ENCODE data around the gene RBM10.
A peak's percentile ranks its signal among the peaks of the same experiment; 100 is the strongest.

The RBM10 gene

DNA sequence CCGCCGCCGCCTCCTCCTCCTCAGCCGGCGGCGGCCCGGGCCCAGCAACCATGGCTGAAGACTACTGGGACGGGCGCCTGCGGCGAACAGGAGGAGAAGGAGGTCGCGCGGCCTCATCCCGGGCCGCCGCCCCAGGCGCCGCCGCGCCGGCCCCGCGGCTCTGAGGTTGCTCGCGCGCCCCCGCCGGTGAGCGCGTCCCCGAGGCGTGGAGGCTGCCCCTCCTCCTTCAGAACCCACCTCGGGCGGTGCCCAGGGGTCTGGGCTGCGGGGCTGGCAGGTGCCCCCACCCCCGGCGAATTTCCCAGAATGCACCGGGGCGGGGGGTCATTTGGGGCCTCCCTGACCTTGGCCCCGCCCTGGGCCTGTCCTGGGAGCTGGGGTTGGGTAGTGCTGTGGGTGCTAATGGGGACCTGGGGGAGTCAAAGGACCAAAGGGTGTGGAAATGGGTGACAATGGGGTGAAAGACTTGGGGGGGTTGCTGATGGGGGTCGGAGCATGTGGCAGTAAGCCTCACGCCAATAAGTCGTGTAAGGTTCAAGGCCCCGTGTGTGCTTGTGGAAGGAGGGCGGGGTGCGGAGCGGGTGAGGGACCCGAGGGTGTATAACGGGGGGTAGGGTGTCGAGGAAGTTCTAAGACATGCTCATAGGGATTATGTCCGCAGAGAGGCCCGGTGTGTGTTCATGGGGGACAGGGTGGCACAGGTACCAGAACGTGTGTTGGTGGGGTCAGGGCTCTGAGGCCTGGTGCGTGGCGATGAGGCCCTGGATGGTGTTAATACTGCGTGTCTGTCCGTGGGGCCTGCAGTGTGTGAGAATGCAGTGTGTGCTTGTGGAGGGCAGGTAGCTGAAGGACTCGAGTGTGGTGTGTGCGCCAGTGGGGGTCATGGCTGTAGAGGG is 74.1 kb downstream of the RBM10 start:
- DNase-seq, result no peak

DNA sequence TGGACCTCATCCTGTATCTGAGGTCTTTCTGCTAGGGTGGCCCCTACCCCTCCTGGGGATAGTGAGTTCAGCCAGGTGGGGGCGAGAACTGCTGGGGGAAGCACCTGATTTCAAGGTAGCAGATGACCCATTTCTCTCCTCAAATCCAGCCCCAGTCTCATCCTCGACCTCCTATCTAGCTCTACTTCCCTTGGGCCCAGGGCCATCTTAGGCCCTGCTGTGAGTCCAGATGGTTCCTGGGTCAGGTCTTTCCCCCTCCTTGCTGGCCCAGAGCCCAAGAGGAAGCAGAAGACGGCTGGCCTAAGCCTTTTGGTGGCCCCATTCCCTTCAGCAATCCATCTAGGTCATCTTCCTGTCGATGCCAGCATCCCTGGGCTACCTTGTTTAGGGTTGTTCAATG is 76.7 kb downstream of the RBM10 start:
- DNase-seq, result no peak

DNA sequence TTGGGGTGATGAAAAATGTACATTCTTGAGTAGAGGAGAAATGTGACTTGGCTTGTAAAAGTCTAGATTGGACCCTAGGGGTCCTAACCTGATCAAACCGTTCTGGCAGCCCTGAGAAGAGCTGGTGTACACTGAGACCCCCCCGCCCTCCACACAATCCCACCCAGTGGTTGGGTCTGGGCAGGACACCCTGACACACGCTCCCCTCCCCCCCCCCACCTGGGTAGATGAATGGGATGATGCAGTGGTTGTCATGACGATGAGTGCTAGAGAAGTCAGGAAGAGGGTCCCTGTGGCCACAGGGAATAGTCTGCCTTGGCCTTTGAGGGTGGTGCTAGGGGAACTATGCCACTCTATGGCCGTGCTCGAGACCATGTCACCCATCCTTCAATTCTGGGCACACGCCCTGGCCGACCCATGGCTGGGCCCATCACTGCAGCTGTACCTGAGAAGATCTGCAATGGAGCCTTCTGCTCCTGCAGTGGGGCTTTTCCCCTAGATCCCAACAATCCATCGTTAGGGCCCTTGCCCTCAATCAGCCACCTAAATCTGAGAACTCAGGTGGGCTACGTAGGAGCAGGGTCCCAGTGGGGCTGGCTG is 77.8 kb downstream of the RBM10 start:
- no peak for DNase-seq

DNA sequence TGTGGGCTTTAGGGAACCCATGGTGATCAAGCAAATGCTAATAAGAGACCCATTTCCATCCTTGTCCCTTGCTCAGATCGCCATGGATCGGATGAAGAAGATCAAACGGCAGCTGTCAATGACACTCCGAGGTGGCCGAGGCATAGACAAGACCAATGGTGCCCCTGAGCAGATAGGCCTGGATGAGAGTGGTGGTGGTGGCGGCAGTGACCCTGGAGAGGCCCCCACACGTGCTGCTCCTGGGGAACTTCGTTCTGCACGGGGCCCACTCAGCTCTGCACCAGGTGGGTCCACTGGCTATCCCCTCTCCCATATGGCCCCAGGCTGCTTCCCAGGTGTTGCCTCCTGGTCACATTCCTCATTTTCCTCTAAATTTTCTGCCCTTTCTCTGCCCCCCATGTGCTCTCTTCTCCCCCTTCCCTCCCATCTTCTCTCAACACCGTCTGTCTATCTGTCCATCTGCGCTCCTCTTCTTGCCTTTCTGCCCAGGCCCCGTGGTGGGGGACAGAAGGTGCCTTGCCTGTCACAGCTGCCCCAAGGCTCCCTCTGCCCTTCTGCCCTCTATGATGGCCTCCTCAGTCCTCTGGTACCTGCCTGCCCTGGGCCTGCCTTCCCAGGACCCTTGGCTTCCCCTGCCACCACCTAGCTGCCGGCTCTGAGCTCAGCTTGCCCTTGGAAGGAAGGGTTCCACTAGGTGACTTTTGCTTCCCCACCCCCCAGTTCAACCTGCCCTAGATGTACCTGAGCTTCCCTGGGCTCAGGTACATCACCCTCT is 78.6 kb downstream of the RBM10 start:
- no peak for DNase-seq

DNA sequence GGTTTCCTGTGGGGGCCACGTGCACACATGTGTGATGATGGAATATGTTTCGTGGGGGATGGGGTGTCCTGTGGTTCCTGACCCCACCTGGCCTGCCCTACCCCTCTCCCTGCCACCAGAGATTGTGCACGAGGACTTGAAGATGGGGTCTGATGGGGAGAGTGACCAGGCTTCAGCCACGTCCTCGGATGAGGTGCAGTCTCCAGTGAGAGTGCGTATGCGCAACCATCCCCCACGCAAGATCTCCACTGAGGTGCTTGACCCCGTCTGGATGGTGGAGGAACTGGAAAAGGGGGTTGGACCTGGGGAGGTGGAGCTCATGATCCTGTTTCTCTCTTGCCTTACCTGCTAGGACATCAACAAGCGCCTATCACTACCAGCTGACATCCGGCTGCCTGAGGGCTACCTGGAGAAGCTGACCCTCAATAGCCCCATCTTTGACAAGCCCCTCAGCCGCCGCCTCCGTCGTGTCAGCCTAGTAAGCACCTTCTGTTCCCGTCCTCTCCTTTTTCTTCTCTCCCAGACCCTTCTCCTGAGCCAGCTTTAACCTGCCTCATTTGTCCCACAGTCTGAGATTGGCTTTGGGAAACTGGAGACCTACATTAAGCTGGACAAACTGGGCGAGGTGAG is 79.4 kb downstream of the RBM10 start:
- DNase-seq, result no peak

DNA sequence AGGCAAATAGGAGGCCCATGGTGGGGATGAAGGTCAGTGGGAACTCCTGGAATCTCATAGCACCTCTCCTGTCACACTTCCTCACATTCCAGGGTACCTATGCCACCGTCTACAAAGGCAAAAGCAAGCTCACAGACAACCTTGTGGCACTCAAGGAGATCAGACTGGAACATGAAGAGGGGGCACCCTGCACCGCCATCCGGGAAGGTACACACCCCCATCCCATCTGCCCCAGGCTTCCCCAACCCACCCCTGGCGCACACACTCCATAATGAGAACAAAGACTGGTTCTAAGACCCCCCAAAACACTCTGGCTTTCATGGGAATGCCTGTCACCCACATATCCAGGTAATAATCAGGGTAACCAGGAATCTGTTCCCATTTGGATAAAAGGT is 79.9 kb downstream of the RBM10 start:
- no peak for DNase-seq

DNA sequence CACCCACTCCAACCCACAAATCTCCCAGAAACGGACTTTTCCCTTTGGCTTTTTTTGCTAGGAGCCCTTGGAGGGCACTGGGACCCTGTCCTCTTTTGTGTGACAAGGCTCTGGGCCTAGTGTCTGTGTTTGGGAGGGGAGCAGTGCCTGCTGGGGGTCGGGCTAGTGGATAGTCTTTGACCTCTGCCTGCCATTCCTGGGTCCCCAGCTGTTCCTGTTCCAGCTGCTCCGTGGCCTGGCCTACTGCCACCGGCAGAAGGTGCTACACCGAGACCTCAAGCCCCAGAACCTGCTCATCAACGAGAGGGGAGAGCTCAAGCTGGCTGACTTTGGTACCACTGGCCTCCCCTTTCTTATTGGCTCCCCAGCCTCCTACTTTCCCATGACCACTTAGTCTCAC is 81.0 kb downstream of the RBM10 start:
- DNase-seq, result no peak

DNA sequence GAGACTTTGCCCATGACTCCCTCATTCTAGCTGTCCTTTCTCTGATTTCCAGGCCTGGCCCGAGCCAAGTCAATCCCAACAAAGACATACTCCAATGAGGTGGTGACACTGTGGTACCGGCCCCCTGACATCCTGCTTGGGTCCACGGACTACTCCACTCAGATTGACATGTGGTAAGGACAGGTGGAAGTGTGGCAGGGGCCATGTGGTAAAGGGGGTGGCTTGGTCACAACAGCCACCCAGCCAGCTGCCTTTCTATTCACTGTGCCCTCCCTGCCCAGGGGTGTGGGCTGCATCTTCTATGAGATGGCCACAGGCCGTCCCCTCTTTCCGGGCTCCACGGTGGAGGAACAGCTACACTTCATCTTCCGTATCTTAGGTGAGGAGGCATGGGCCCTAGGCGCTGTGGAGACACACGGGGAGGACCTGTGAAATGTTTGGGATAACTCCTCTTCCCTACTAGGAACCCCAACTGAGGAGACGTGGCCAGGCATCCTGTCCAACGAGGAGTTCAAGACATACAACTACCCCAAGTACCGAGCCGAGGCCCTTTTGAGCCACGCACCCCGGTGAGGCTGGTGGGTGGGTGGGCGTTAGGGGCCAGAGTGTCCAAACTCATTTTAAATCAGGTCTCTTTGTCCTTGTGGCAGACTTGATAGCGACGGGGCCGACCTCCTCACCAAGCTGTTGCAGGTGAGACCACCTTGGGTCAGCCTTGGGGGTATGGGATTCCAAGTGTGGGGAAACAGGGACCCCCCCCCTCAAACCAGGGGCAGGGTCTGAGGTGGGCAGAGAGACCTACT is 81.7 kb downstream of the RBM10 start:
- DNase-seq, result no peak

DNA sequence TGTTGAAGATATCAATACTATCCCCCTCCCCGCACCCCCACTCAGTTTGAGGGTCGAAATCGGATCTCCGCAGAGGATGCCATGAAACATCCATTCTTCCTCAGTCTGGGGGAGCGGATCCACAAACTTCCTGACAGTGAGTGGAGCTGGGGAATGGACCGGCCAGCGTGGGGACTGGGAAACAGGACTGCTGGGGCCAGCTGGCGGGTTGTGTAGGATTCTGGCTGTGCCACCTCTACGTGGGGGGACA is 82.2 kb downstream of the RBM10 start:
- no peak for DNase-seq

DNA sequence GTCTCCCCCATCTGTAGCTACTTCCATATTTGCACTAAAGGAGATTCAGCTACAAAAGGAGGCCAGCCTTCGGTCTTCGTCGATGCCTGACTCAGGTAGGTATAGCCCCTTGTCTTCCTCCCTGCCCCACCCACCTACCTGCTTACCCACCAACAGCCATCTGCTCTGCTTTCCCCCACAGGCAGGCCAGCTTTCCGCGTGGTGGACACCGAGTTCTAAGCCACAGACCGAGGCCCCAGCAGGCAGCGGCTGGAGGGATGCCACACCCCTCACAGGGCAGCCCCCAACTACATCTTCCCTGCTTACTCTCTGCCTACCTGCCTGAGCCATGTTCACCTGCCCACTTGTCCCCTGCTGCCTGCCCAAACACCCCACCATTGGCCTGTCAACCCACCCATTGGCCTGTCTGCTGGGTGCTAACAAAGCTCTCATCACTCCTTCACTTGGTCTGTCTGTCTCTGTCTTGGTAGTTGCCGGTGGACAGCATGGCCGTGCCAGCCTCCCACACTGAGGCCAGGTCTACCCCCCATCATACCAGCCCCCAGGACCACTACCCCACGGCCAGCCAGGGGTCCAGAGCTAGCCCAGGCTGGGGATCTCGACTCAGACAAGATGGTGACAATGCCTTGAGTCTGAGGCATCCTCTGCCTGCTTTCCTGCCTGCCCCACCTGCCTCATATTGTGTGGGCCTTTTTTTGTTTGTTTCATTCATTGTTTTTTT is 83.7 kb downstream of the RBM10 start:
- no peak for DNase-seq

DNA sequence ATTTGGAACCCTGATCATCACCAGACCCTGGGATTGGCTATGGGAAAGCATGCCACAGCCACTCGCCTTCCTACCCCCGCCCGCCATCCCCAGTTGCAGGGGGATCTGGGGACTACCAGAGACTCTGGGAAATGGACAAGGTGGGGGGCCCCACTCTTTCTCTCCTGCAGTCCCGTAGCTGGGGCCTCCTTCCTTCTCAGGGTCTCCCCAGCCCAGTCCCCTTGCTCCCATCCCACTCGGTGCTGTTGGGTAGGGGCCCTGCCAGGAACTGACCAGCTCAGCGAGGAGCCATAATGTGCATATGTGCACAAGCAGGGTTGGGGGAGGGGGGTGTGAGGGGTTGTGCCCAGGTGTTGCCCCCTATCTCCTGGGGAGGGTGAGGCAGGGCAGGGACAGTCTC is 84.4 kb downstream of the RBM10 start:
- no peak for DNase-seq

DNA sequence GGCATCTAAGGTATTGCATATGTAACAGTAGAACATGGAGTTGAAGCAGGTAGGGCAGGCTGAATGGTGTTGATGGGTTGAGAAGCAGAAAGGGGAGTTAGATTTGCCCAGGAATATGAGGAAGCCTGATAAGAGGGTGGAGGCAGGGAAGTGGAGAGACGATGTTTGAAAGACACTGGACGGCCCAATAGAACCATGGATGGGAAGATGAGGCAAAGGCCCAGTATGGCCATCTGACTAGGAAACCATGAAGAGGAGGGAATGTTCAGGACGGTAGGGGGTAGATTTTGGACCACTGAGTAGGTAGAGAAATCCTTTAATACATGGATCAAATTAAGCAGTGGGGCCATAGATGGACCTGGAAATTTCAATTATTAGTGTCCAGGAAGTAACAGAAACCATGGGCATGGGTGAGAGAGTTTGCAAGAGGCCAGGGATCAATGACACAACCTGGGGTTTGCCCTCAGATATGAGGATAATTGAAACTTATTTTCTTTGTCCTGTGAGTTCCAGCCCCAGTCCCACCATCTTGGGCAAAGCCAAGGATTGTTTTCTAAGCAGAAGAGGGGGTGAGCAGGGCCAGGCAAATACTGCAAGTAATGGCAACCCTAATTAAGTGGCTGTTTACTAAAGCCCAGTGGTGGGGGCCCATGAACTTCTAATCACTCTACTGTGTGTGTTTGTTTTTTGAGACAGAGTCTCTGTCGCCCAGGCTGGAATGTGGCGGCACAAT is 85.3 kb downstream of the RBM10 start:
- DNase-seq, result no peak

DNA sequence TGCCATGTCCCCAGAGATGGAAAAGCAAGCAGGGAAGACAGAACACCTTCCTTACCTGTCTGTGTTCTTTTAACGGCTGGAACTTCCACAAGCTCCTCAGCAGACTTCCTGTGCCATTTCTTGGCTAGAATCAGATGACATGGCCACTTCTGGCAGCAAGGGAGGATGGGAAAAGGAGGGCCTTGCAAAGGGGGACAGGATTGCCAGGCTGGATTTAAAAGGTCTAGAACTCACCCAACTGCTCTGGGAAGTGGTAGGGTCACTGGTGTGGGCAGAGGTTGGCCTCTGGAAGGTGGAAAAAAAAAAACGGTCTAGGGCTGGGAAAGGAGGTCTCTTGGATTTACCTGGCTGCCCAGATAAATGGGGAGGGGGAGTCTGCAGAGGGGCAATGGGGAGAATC is 86.1 kb downstream of the RBM10 start:
- no peak for DNase-seq

DNA sequence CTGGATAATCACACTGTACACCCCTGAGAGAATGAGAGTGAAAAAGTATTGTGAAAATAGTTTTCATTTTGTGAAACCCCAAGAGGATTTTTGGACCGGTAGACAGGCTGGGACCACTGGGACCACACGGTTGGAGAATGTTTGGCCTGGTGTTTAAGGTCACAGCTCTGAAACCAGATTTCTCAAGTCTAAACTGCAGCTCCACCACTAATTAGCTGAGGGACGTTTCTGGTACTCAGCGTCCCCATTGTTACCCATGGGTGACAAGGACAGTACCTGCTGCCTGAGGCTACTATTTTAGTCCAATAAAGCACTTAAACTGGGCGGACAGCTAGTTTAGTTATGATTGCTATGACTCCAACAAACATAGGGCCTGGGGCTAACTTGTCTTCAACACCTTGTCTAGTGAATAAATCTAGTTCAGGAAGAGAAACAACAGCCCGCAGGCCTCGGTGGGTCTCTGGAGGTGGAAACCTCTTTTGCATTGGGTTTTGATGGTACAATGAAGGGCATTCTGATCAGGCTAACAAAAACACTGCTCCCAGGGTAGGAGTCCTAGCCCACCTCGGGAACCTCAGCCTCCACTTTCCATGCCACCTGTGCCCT is 87.3 kb downstream of the RBM10 start:
- no peak for DNase-seq

DNA sequence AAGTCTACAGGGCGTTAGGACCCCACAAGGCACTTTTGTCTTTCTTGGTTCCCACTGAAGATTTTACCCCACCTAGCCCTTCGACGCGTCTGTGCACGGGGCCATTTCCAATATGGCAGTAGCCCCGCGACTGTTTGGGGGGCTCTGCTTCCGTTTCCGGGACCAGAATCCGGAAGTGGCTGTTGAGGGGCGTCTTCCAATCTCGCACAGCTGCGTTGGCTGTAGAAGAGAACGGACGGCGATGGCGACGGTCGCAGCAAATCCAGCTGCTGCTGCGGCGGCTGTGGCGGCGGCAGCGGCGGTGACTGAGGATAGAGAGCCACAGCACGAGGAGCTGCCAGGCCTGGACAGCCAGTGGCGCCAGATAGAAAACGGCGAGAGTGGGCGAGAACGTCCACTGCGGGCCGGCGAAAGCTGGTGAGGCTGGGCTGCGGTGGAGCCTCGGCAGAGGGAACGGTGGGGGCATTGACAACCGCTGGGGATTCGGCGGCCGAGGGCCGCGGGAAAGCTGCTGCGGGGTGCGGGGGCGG is 87.8 kb downstream of the RBM10 start, which contains the start of gene USP11:
Gene USP11, plus strand, starts transcription at position 207 of the 530 bp plus-strand sequence. Its CDS starts 35 bp downstream, at position 242.
- DNase-seq, result no peak

DNA sequence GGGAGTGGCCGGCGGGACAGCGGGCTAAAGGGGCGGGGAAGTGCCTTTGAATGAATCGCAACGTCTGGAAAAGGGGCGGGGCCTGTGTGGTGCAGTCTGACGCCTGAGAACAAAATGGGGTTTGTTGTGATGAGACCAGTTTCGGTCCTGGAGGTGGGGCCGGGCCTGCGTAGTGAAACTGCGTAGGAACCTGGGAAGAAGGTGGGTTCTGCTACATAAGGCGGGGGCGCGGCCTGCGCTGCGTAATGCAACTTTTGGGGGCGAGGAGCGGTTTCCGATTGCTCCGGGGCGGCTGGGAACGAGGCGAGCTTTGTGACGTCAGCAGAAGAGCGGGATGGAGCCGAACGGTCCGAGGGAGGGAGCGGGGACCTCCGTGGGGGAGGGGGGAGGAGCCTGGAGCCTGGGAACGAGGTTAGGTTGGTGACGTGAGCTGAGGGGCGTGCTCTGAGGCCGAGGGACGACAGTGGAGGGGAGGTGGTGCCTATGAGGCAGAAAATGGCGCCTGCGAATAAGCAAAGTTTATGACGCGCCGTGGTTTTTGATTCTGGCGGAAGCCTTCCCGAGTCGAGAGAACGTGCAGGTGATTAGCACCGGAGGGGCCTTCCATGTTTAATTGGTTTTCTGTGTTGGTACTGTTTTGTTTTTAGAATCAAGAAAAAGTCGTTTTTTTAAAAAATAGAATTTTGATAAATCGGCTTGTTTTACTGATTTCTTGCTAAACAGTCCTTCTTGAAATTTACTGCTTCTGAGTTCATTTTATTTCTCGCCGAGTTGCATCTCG is 88.5 kb downstream of the RBM10 start:
- peak; percentile 91 for DNase-seq

DNA sequence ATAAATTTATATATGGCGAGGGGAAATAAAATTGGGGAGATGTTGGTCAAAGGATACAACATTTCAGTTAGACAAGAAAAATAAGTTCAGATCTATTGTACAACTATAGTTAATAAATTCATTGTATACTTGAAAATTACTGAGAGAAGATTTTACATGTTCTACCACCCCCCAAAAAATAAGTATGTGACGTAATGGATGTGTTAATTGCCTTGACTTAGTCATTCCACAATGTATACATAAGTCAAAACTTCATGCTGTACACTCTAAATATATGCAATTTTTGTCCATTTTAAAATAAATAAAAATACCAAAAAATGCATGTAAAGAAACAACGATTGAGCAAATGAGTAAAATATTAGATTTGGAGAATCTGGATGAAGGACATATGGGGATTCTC is 89.6 kb downstream of the RBM10 start:
- DNase-seq, result no peak

DNA sequence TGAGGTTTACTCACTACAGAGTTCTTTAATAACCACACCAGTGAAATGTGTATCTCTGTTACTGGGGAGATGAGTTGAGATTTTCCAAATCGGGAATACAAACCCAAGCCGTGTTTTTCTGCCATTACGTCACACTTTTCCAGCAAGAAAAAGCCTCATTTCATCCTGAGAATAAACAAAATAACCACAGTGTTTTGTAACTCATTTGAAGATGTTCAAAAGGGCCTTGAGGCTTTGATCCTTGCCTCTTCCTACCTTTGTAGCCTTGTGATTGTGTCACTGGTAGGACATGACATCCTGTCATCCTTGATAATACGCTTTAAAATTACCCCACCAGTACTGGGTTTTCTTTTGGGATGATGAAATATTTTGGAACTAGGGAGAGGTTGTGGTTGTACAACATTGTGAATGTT is 90.7 kb downstream of the RBM10 start:
- no peak for DNase-seq

Measured in GF-D8 (cell line).